Choroid plexus epithelial cell (primary cell): Measurements from ENCODE around the gene ERMAP.
A peak's percentile ranks its signal among the peaks of the same experiment; 100 is the strongest.

Source experiments
- DNase-seq: peaks from one replicate; pipeline ENCODE4 v3.0.0-alpha.2; 2010; ENCODE audit warnings: low read depth
- H3K4me3 ChIP-seq: 2 replicates; pipeline ENCODE4 v1.5.1; 2011; ENCODE audit warnings: low read depth, mild to moderate bottlenecking, control low read depth, low read length, moderate library complexity
- TF ChIP-seq, protein P1 (sequence below): conservative IDR thresholded peaks from 2 replicates; pipeline ENCODE4 v1.5.1; 2011; ENCODE audit warnings: low read depth, mild to moderate bottlenecking, control low read depth, inconsistent platforms, low read length, moderate library complexity

The ERMAP gene

DNA sequence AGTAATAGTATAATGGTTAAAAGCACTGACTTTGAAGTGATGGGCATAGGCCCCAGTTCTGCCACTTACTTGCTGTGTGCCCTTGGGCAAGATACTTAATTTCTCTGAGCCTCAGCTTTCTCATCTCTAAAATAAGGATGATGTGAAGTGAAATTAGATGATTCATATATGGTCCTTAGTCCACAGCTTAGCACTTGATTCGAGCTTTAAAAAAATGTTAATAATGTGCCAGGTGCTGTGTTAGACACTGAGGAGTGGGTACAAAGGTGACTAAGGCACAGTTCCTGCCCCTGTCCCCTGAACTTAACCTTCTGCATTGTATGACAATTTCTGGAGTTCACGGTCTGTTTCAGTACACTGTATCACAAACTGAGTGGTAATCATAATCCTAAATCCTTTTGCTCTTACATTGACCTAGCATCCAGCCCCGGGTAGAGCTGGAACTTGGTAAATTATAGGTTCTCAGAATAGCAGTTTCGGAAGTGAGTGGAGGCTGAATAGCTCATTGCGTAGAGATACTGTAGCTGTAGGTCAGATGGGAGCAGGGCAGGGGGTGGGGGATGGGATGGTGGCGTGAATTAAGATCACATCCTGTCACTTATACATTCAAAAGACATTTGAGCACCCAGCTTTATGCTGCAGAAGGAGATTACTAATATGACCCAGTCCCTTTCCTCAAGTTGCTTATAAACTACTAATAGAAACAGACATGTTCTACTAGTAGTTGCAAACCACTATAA, 31.0 kb downstream of the ERMAP start:
- no peak overlapping the region for H3K4me3 ChIP-seq
- TF ChIP-seq, protein P1, sequence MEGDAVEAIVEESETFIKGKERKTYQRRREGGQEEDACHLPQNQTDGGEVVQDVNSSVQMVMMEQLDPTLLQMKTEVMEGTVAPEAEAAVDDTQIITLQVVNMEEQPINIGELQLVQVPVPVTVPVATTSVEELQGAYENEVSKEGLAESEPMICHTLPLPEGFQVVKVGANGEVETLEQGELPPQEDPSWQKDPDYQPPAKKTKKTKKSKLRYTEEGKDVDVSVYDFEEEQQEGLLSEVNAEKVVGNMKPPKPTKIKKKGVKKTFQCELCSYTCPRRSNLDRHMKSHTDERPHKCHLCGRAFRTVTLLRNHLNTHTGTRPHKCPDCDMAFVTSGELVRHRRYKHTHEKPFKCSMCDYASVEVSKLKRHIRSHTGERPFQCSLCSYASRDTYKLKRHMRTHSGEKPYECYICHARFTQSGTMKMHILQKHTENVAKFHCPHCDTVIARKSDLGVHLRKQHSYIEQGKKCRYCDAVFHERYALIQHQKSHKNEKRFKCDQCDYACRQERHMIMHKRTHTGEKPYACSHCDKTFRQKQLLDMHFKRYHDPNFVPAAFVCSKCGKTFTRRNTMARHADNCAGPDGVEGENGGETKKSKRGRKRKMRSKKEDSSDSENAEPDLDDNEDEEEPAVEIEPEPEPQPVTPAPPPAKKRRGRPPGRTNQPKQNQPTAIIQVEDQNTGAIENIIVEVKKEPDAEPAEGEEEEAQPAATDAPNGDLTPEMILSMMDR, result no peak
- DNase-seq, result no peak

DNA sequence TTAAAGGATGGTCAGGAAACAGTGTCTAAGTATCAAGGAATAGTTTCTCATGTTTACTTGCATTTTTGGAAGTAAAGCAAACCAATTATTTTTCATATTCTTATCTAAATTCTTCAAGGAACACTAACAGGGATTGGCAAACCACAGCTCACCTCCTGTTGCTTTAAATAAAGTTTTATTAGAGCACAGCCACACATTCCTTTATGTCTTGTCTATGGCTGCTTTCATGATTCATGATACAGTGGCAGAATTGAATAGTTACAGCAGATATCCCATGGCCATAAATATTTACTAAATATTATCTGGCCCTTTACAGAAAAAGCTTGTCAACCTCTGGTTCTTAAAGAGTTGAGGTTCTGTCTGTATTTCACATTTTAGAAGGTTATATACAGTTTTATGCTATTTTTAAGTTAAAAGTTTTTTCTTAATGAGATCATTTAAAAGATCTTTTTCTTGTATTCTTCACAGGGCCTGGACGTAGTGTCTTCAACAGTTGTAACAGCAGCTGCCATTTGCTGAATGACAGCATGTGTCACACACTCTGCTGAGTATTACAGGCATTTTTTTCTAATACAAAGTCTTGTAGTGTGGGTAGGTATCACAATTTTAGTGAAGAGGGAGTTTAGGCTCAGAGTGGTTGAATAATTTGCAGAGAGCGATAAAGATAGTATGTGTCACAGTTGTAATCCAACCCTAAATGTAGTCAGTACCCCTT, 32.1 kb downstream of the ERMAP start:
- TF ChIP-seq, protein P1, result no peak
- H3K4me3 ChIP-seq, result no peak overlapping the region
- no peak for DNase-seq

DNA sequence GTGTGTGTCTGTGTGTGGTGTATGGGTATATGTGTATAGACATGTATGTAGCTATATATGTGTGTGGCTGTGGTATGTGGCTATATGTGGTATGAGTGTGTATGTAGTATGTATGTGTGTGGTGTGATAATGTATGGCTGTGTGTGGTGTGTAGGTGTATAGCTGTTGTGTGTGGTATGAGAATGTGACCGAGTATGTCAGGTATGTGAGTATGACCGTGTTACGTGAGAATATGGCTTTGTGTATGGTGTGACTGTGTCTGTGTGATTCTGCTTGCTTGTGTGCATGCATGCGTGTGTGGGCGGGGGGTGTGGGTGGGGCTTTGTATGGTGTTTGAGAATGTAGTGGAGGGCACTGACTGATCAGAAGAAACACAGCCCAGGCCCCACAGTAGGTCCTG, 33.0 kb downstream of the ERMAP start:
- TF ChIP-seq, protein P1, result no peak
- H3K4me3 ChIP-seq, result no peak overlapping the region
- DNase-seq, result no peak

DNA sequence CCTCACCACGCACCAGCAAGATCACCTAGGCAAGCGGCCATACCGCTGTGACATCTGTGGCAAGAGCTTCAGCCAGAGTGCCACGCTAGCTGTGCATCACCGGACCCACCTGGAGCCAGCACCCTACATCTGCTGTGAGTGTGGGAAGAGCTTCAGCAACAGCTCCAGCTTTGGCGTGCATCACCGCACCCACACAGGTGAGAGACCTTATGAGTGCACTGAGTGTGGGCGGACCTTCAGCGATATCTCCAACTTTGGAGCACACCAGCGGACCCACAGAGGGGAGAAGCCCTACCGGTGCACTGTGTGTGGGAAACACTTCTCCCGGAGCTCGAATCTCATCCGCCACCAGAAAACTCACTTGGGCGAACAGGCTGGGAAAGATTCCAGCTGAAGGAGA, 34.5 kb downstream of the ERMAP start:
- TF ChIP-seq, protein P1, result no peak
- H3K4me3 ChIP-seq, result no peak overlapping the region
- DNase-seq, result no peak

DNA sequence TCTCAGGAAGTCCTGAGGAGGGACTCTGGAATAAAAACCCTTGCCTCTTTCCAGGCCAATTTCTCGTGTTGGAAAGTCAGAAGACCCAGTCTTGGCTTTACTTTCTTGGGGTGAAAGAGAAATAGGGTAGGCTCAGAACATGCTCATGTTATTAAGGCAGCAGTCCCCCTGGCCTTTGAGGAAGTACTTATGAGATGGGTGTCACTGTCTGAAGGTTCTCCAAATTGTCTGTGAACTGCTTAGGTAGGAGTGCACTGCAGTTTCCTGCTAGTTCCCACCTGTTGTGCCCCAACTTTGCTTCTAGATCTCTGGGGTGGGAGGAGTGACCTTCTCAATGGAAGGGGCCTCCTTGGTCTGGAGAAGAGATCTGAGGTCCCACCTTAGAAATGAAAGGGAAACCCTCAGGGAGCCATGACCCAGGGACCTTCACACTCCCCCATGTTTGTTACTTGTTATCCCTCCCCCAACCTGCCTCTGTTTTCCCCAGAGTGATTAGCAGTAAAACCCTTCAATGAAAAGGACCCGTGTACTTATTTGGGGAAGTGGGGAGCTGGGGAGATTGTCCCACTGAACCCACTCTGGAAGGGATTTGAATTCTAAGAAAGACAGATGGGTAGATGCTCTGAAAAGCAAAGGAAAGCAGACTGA, 35.2 kb downstream of the ERMAP start:
- TF ChIP-seq, protein P1, result no peak
- DNase-seq, result no peak
- no peak overlapping the region for H3K4me3 ChIP-seq

DNA sequence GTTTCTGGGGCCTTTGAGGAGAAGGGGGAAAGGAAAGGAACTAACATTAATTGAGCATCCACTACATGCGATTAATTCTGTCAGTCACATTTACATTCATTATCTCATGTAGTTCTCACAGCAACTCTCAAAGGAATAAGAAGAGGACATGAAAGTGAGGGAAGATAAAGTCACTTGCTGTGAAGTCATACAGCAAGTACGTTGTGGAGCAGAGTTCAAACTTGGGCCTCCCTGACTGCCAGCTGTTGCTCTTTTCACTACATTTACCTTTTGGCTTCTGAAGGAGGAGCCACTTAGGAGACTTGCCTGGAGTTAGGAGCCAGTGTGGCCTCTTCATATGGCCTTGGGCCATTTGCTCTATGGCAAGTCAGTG, 35.7 kb downstream of the ERMAP start:
- TF ChIP-seq, protein P1, result no peak
- DNase-seq, result peak; percentile 50

More for the DNA sequence above, 35.7 kb downstream of the ERMAP start:
- H3K4me3 ChIP-seq, result no peak overlapping the region
